NCI-H1694 (cell line): ENCODE data around the gene GPR160.

Source experiments
- DNase-seq: peaks from one replicate; lab custom pipeline; 2025; lab: John Stamatoyannopoulos, UW

The GPR160 gene

GRCh38 chr3:170027233-170028102 is 10.3 kb upstream of the GPR160 start:
- DNase-seq = no peak

- no peak for DNase-seq
Observed at GRCh38 chr3:170033489-170033888, 4.3 kb upstream of the GPR160 start.

- no peak for DNase-seq
Observed at GRCh38 chr3:170038434-170039110, 777 bp downstream of the GPR160 start.

- DNase-seq = no peak
Observed at GRCh38 chr3:170040418-170040817, 2.6 kb downstream of the GPR160 start.

GRCh38 chr3:170043506-170043905 is 5.7 kb downstream of the GPR160 start:
- no peak for DNase-seq

- no peak for DNase-seq
Observed at GRCh38 chr3:170044271-170044670, 6.5 kb downstream of the GPR160 start.

- DNase-seq = no peak
Observed at GRCh38 chr3:170044795-170045244, 7.0 kb downstream of the GPR160 start.

- DNase-seq = no peak
Observed at GRCh38 chr3:170046269-170047132, 8.7 kb downstream of the GPR160 start.

- DNase-seq = no peak
Observed at GRCh38 chr3:170047133-170047404, 9.3 kb downstream of the GPR160 start.

GRCh38 chr3:170049146-170050000 is 11.6 kb downstream of the GPR160 start:
- DNase-seq = no peak

GRCh38 chr3:170050753-170051152 is 13.0 kb downstream of the GPR160 start:
- no peak for DNase-seq

GRCh38 chr3:170052398-170052797 is 14.6 kb downstream of the GPR160 start:
- DNase-seq = no peak

- DNase-seq = no peak
Observed at GRCh38 chr3:170054204-170054603, 16.4 kb downstream of the GPR160 start.

- DNase-seq = no peak
Observed at GRCh38 chr3:170055209-170055608, 17.4 kb downstream of the GPR160 start.

GRCh38 chr3:170056710-170057454 is 19.1 kb downstream of the GPR160 start:
- no peak for DNase-seq

- DNase-seq = no peak
Observed at GRCh38 chr3:170057550-170057949, 19.8 kb downstream of the GPR160 start.

GRCh38 chr3:170058127-170058526 is 20.3 kb downstream of the GPR160 start:
- DNase-seq = no peak

- no peak for DNase-seq
Observed at GRCh38 chr3:170059447-170059846, 21.7 kb downstream of the GPR160 start.

GRCh38 chr3:170062068-170062467 is 24.3 kb downstream of the GPR160 start:
- no peak for DNase-seq

- DNase-seq = no peak
Observed at GRCh38 chr3:170062769-170063168, 25.0 kb downstream of the GPR160 start.

GRCh38 chr3:170063691-170064090 is 25.9 kb downstream of the GPR160 start:
- DNase-seq = no peak
